Loucy (cell line): ENCODE results near the gene BTK.

Source experiments
- CTCF ChIP-seq: fragments of 200-600 bp; sonication (generic); conservative IDR thresholded peaks from 2 replicates; pipeline ENCODE4 v1.5.1; 2014; ENCODE audit warnings: mild to moderate bottlenecking, antibody characterized with exemption, low read length
- EZH2phosphoT487 ChIP-seq: fragments of 200-600 bp; IDR thresholded peaks from 2 replicates; pipeline ENCODE4 v1.6.1; 2018; ENCODE audit warnings: antibody characterized with exemption, mild to moderate bottlenecking, moderate library complexity, borderline replicate concordance

GRCh38 chrX:101427954-101428353 is 42.0 kb upstream of the BTK start:
- TF ChIP-seq CTCF = no peak
- no peak for TF ChIP-seq EZH2phosphoT487
